Measurements from ENCODE around the gene MAPT.

Gene MAPT

DNA sequence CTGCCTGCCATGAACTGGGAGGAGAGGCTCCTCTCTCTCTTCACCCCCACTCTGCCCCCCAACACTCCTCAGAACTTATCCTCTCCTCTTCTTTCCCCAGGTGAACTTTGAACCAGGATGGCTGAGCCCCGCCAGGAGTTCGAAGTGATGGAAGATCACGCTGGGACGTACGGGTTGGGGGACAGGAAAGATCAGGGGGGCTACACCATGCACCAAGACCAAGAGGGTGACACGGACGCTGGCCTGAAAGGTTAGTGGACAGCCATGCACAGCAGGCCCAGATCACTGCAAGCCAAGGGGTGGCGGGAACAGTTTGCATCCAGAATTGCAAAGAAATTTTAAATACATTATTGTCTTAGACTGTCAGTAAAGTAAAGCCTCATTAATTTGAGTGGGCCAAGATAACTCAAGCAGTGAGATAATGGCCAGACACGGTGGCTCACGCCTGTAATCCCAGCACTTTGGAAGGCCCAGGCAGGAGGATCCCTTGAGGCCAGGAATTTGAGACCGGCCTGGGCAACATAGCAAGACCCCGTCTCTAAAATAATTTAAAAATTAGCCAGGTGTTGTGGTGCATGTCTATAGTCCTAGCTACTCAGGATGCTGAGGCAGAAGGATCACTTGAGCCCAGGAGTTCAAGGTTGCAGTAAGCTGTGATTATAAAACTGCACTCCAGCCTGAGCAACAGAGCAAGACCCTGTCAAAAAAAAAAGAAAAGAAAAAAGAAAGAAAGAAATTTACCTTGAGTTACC is 68.0 kb downstream of the MAPT start:
- H3K36me3 ChIP-seq (ENCODE audit: control insufficient read depth, insufficient read depth, low read length): no peaks in the 10 kb centered on the region
- no peak overlapping the region for H3K4me3 ChIP-seq (ENCODE audit: low read length)
- H3K27me3 ChIP-seq (ENCODE audit: control insufficient read depth, insufficient read depth, low read length): peaks cover 6% of the 10 kb centered on the region
- H3K9ac ChIP-seq (ENCODE audit: low read length): no peak overlapping the region
- no peaks in the 10 kb centered on the region for H3K4me1 ChIP-seq (ENCODE audit: control insufficient read depth, insufficient read depth, low read length)
- no peaks in the 10 kb centered on the region for H3K9me3 ChIP-seq (ENCODE audit: control insufficient read depth, low read length)

DNA sequence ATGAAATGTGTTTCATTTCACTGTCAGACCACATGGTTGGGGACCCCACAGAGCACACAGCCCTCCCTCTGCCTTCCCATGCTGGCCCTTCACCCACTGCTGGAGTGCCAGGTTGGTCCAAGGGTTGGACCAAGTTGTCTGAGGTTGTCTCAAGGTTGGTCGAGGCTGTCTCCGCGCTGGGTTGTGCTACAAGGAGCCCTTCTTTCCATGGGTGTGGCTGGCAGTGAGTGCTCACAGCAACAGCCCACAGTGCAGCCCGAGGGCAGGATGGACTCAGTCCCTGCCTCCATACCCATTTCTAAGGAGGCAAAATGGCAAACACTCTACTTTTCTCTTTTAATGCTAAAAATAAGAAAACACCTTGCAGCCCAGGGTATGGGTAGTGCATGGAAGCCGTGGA is 68.9 kb downstream of the MAPT start:
- Histone ChIP-seq H3K27me3 (ENCODE audit: control insufficient read depth, insufficient read depth, low read length) (peaks cover 10% of the 10 kb centered on the region), H3K4me1 (ENCODE audit: control insufficient read depth, insufficient read depth, low read length) (no peaks in the 10 kb centered on the region), H3K9me3 (ENCODE audit: control insufficient read depth, low read length) (no peaks in the 10 kb centered on the region), H3K9ac (ENCODE audit: low read length) (no peak overlapping the region), H3K4me3 (ENCODE audit: low read length) (no peak overlapping the region), H3K36me3 (ENCODE audit: control insufficient read depth, insufficient read depth, low read length) (no peaks in the 10 kb centered on the region)

DNA sequence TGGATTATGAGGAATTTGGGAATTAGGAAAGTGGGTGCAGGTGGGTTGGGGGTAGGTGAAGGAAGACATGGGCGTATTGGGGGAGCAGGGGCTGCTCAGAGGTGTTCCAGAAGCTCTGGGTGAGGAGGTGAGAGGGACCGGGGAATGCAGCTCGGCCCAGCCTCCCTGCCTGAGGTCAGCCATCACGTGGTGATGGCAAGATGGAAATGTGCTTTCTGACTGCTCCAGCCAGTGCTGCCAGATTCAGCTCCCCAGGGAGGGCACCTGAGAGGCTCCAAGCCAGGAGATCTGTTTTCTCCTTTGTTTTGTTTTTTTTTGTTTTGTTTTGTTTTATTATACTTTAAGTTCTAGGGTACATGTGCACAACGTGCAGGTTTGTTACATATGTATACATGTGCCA is 69.5 kb downstream of the MAPT start:
- Histone ChIP-seq H3K27me3 (ENCODE audit: control insufficient read depth, insufficient read depth, low read length) (peaks cover 10% of the 10 kb centered on the region), H3K4me3 (ENCODE audit: low read length) (no peak overlapping the region), H3K9ac (ENCODE audit: low read length) (no peak overlapping the region), H3K4me1 (ENCODE audit: control insufficient read depth, insufficient read depth, low read length) (no peaks in the 10 kb centered on the region), H3K9me3 (ENCODE audit: control insufficient read depth, low read length) (no peaks in the 10 kb centered on the region), H3K36me3 (ENCODE audit: control insufficient read depth, insufficient read depth, low read length) (no peaks in the 10 kb centered on the region)

DNA sequence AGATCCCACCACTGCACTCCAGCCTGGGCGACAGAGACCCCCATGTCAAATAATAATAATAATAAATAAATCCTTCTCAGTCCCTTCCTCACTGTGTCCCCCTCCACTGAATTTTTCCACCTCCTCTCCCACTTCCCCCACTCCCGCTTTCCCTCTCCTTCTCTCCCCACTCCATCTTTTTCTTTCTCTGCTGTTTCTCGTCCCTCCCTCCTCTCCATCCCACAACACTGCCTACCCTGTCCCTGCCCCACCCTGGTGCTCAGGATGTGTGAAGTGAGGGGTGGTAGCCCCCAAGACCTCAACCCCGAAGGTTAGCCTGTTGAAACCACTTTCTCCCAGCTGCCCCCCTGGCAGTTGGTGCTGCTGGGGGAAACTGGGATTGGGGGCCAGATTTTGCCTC is 70.3 kb downstream of the MAPT start:
- H3K36me3 ChIP-seq (ENCODE audit: control insufficient read depth, insufficient read depth, low read length): no peaks in the 10 kb centered on the region
- H3K9me3 ChIP-seq (ENCODE audit: control insufficient read depth, low read length): no peaks in the 10 kb centered on the region
- no peaks in the 10 kb centered on the region for H3K4me1 ChIP-seq (ENCODE audit: control insufficient read depth, insufficient read depth, low read length)
- H3K9ac ChIP-seq (ENCODE audit: low read length): no peak overlapping the region
- no peak overlapping the region for H3K4me3 ChIP-seq (ENCODE audit: low read length)
- H3K27me3 ChIP-seq (ENCODE audit: control insufficient read depth, insufficient read depth, low read length): peaks cover 10% of the 10 kb centered on the region

DNA sequence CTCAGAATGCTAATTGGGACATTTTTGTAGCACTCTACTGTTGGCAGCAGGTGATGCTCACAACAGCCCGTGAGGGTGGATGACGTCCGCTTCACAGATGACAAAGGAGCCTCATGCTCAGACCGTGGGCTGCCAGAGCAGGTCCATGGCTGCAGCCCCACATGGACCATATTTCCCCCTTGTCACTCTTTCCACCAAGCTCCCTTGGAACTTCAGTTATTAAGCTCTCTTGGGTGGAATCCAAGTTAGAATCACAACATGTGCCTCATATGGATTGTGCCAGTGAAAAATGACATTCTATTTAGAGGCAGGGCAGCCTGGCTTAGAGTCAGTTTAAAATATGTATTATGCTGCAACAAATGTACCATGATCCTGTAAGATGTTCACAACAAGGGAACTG is 71.5 kb downstream of the MAPT start:
- Histone ChIP-seq H3K9ac (ENCODE audit: low read length) (no peak overlapping the region), H3K9me3 (ENCODE audit: control insufficient read depth, low read length) (no peaks in the 10 kb centered on the region), H3K4me3 (ENCODE audit: low read length) (no peak overlapping the region), H3K27me3 (ENCODE audit: control insufficient read depth, insufficient read depth, low read length) (peaks cover 14% of the 10 kb centered on the region), H3K36me3 (ENCODE audit: control insufficient read depth, insufficient read depth, low read length) (no peaks in the 10 kb centered on the region), H3K4me1 (ENCODE audit: control insufficient read depth, insufficient read depth, low read length) (no peaks in the 10 kb centered on the region)

DNA sequence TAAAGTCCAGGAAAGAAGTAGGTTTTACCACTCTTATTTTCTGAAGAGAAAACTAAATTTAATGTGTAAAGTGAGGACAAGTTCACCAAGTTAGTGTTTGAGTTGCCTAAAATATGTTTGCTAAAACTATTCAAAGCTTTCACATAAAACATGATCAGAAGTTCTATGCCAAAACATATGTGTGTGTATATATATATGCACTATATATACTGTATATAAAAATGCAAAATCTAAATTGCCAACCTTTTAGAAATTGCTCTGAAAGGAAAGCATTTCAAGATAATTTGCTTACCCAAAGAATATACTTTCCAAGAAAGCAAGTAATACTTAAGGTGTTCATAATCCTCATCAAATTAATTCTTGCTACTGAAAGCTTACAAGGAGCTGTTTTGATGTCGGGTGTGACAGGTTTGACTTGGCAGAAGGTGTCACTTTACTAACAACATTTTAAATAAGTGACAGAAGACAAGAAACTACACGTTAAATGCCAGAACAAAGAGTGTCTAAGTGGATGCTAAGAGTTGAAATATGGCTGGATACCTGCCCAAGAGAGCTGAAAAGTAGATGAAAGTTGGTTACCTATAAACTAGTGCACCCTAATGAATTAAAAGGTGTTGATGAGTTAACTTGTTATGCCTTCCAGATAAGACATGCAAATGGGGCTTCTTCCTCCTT is 72.4 kb downstream of the MAPT start:
- Histone ChIP-seq H3K9ac (ENCODE audit: low read length) (no peak overlapping the region), H3K27me3 (ENCODE audit: control insufficient read depth, insufficient read depth, low read length) (peaks cover 16% of the 10 kb centered on the region), H3K4me1 (ENCODE audit: control insufficient read depth, insufficient read depth, low read length) (no peaks in the 10 kb centered on the region), H3K4me3 (ENCODE audit: low read length) (no peak overlapping the region), H3K36me3 (ENCODE audit: control insufficient read depth, insufficient read depth, low read length) (no peaks in the 10 kb centered on the region), H3K9me3 (ENCODE audit: control insufficient read depth, low read length) (no peaks in the 10 kb centered on the region)

DNA sequence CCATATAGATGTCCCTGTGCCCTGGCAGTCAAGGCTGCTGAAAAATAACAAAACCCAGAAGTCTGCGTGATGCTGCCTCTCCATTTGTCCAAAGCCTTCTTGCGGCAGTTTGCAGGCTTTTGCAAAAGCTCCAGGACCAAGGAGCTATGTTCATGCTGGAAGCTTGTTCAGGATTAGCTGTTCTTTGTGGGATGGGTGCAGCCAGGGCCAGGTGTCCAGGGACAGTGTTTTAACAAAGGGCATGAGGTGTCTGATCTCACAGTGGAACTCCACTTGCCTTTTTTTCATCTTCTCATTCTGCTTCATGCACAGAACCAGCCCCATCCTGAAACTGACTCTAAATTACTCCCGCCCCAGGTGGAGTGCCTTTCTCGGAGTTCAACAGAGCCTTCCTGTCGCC is 73.0 kb downstream of the MAPT start:
- H3K9me3 ChIP-seq (ENCODE audit: control insufficient read depth, low read length): no peaks in the 10 kb centered on the region
- no peak overlapping the region for H3K4me3 ChIP-seq (ENCODE audit: low read length)
- H3K36me3 ChIP-seq (ENCODE audit: control insufficient read depth, insufficient read depth, low read length): no peaks in the 10 kb centered on the region
- H3K4me1 ChIP-seq (ENCODE audit: control insufficient read depth, insufficient read depth, low read length): no peaks in the 10 kb centered on the region
- H3K9ac ChIP-seq (ENCODE audit: low read length): no peak overlapping the region
- H3K27me3 ChIP-seq (ENCODE audit: control insufficient read depth, insufficient read depth, low read length): peaks cover 16% of the 10 kb centered on the region

DNA sequence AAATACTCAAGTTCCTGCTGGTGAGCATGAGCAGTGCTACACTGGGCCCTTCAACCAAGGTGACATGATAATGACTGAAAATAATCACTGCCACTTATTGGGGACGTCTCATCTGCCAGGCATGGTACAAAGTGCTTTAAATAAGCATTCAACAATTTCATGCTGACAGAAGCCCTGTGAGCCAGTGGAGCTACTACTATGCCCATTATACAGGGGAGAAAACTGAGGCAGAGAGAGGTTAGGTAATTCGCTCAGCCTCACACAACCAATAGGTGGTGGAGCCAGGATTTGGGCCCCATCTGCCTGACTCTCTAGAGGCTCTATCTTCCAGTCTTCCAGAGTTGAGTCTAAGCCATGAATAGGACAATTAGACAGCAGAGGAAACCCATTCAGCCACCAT is 74.4 kb downstream of the MAPT start:
- H3K4me1 ChIP-seq (ENCODE audit: control insufficient read depth, insufficient read depth, low read length): no peaks in the 10 kb centered on the region
- no peaks in the 10 kb centered on the region for H3K9me3 ChIP-seq (ENCODE audit: control insufficient read depth, low read length)
- H3K9ac ChIP-seq (ENCODE audit: low read length): no peak overlapping the region
- H3K4me3 ChIP-seq (ENCODE audit: low read length): no peak overlapping the region
- H3K27me3 ChIP-seq (ENCODE audit: control insufficient read depth, insufficient read depth, low read length): peaks cover 16% of the 10 kb centered on the region
- H3K36me3 ChIP-seq (ENCODE audit: control insufficient read depth, insufficient read depth, low read length): no peaks in the 10 kb centered on the region

DNA sequence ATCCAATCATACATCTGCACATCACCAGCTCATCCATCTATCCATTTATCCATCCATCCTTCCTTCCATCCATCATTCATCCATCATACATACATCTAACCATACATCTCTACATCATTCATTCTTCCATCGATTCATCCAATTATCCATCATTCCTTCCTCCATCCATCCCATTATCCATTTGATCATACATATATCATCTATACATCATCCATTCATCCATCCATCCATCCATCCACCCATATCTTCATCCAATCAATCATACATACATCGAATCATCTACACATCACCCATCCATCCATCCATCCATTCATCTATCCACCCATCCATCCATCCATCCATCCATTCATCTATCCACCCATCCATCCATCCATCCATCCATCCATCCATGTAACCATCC is 75.4 kb downstream of the MAPT start:
- Histone ChIP-seq H3K27me3 (ENCODE audit: control insufficient read depth, insufficient read depth, low read length) (peaks cover 16% of the 10 kb centered on the region), H3K9me3 (ENCODE audit: control insufficient read depth, low read length) (no peaks in the 10 kb centered on the region), H3K4me3 (ENCODE audit: low read length) (no peak overlapping the region), H3K4me1 (ENCODE audit: control insufficient read depth, insufficient read depth, low read length) (no peaks in the 10 kb centered on the region), H3K9ac (ENCODE audit: low read length) (no peak overlapping the region), H3K36me3 (ENCODE audit: control insufficient read depth, insufficient read depth, low read length) (no peaks in the 10 kb centered on the region)

DNA sequence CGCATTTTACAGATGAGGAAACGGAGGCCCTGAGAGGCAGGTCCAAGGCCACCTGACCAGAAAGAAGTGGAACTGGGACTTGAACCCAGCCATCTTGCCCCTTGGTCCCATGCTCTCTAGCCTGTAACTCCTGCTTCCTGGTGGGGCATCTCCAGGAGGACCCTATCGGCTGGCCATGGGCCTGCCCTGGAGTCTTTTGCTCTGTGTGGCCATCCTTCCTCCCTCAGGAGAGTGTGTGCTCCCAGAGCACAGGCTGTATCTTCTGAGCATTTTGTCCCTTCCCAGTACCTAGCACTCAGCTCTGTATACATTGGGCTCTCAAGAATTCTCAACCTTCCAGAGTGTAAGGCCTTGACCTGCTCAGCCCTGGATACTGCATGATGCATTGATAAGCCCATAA is 76.3 kb downstream of the MAPT start:
- no peak overlapping the region for H3K9ac ChIP-seq (ENCODE audit: low read length)
- H3K27me3 ChIP-seq (ENCODE audit: control insufficient read depth, insufficient read depth, low read length): peaks cover 16% of the 10 kb centered on the region
- no peaks in the 10 kb centered on the region for H3K4me1 ChIP-seq (ENCODE audit: control insufficient read depth, insufficient read depth, low read length)
- no peaks in the 10 kb centered on the region for H3K9me3 ChIP-seq (ENCODE audit: control insufficient read depth, low read length)
- H3K4me3 ChIP-seq (ENCODE audit: low read length): no peak overlapping the region
- no peaks in the 10 kb centered on the region for H3K36me3 ChIP-seq (ENCODE audit: control insufficient read depth, insufficient read depth, low read length)

DNA sequence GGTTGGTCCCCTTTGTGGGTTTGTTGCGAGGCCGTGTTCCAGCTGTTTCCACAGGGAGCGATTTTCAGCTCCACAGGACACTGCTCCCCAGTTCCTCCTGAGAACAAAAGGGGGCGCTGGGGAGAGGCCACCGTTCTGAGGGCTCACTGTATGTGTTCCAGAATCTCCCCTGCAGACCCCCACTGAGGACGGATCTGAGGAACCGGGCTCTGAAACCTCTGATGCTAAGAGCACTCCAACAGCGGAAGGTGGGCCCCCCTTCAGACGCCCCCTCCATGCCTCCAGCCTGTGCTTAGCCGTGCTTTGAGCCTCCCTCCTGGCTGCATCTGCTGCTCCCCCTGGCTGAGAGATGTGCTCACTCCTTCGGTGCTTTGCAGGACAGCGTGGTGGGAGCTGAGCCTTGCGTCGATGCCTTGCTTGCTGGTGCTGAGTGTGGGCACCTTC is 77.4 kb downstream of the MAPT start:
- H3K4me3 ChIP-seq (ENCODE audit: low read length): no peak overlapping the region
- no peak overlapping the region for H3K9ac ChIP-seq (ENCODE audit: low read length)
- H3K9me3 ChIP-seq (ENCODE audit: control insufficient read depth, low read length): no peaks in the 10 kb centered on the region
- no peaks in the 10 kb centered on the region for H3K36me3 ChIP-seq (ENCODE audit: control insufficient read depth, insufficient read depth, low read length)
- H3K4me1 ChIP-seq (ENCODE audit: control insufficient read depth, insufficient read depth, low read length): no peaks in the 10 kb centered on the region
- H3K27me3 ChIP-seq (ENCODE audit: control insufficient read depth, insufficient read depth, low read length): peaks cover 16% of the 10 kb centered on the region

DNA sequence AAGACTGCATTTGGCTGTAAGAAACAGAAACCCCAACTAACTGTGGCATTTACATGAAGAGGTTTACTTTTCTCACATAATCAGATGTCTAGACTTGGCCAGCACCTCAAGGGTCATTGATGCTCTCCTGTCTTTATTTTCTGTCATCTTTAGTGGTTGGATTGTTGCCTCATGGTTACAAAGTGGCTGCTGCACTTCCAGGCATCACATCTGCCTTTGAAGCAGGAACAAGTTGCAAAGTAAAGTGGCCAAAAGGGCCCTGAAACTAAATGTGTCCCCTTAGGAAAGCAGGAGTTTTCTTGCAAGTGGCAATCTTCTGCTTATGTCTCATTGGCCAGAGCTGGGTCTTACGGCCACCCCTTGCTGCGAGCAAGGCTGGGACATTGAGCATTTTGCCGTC is 78.2 kb downstream of the MAPT start:
- Histone ChIP-seq H3K4me1 (ENCODE audit: control insufficient read depth, insufficient read depth, low read length) (no peaks in the 10 kb centered on the region), H3K9me3 (ENCODE audit: control insufficient read depth, low read length) (no peaks in the 10 kb centered on the region), H3K4me3 (ENCODE audit: low read length) (no peak overlapping the region), H3K9ac (ENCODE audit: low read length) (no peak overlapping the region), H3K36me3 (ENCODE audit: control insufficient read depth, insufficient read depth, low read length) (no peaks in the 10 kb centered on the region), H3K27me3 (ENCODE audit: control insufficient read depth, insufficient read depth, low read length) (peaks cover 9% of the 10 kb centered on the region)
